NCI-H69 (cell line): ENCODE data around the gene KATNBL1.

Source experiments
- DNase-seq: peaks from one replicate; lab custom pipeline; 2025; lab: John Stamatoyannopoulos, UW

Gene KATNBL1

DNA sequence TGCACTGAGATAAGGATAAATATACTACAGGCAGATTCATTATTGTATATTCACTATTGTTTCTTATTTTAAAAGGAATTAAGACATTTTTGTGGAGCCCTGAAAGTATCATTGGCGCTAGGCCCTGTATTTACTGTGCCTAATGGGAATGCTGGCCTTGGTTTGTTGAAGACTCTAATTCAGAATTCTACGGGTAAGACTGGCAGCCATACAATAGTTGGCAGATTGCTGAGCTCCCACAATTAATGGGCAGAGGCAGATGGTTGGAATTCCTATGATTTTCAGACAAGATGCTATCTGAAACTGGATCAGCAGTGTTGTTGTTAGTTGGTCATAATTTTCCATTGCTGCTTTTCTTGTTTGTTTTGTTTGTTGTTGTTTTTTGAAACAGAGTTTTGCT lies 93.3 kb downstream of the KATNBL1 start:
- DNase-seq: no peak

DNA sequence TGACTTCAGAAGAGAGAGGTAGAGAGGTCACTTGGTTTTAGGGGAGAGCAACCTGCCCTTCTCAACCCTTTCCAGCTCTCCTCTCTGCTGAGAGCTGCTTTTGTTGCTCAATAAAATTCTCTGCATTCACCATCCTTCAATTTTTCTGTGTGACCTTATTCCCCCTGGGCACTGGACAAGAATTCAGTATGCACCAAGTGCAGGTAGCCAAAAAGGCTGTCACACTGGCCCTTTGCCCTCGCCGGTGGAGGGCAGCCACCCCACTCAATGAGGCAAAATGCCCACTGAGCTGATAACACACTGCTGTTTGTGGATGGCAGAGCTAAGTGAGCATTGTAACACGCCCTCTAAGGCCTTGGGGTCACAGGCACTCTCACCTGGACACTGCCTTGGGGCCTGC lies 95.2 kb downstream of the KATNBL1 start:
- DNase-seq: no peak

DNA sequence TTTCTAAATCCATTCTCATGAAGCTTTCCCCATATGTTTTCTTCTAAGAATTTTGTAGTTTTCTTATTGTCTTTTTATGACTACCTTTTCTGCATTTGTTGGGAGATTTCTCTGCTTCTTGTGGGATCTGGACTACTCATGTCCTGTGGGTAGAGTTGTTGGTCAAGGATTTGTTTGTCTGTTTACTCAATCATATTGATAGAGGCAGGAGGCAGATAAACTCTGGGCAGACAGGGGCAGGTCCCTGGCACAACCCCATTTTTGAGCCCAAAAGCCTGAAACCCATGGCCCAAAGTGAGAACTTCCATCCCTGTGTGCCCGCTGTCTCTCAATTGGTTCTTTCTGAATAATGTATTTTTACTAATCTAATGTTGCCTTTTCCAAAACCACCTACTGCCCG lies 95.7 kb downstream of the KATNBL1 start:
- no peak for DNase-seq

DNA sequence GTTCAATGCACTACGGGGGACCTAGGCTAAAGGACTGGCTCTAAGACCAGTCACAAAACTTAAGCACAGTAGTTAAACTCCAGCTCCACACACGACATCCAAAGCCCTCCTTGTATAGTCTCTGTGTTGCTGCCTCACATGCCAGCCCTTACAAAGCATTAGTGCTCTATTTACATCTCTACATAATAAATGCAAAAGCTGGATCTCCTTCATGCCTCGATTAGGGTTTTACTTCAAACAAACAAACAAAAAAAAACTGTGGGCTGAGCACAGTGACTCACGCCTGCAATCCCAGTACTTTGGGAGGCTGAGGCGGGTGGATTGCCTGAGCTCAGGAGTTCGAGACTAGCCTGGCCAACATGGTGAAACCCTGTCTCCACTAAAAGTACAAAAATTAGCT lies 98.4 kb downstream of the KATNBL1 start:
- DNase-seq: no peak

DNA sequence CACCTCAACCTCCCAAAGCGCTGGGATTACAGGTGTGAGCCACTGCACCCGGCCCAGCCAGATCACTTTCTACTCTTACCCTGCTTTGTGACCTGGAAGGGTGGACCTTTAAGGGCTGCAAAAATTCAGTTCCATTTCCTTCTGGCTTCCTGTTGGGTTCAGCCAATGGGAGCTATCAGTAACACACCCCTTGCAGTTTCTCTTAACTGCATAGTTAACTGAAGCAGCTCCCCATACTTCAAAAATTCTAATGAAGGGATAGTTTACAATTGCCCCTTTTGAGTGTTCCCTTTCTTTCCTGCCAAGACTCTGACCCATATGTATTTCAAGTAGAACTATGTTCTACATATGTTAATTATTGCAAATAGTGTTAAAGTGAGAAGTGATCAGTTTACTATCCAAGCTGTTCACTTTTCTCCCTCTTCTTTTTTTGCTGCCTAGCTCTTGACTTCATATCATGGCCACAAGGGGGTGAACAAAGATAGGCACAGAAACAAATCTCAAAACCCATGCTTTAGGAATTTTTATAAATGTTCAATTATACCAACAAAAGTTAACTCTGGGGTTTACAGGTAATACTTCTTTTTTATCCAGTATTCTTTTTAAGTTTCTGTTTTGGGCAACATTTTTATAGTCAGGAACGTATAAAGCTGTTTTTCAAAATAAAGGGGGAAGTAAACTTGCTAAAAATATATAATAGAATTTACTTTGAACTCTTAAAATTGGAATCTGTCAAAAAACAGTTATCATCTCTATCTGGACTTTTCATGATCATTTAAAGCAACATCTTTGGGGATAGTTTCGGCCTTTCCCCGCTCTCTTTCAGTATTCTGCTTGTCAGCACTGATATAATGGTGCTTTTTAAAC lies 99.9 kb downstream of the KATNBL1 start:
- DNase-seq: peak; percentile 44

DNA sequence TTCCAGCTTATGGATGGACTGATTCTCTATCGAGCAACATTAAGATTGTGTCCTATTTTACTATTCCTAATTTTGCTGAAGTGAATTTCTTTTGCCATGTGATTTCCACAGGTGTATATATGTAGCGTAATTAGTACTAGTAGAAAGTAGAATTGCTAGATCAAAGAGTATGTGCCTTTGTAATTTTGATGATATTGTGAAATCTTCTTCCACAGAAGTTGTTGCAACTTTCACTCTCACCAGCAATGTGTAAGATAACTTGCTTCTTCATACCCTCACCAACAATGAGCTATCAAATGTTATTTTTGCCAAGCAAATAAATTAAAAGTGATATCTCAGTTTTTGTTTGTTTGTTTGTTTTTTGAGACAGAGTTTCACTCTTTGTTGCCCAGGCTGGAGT lies 102.6 kb downstream of the KATNBL1 start:
- DNase-seq: no peak

DNA sequence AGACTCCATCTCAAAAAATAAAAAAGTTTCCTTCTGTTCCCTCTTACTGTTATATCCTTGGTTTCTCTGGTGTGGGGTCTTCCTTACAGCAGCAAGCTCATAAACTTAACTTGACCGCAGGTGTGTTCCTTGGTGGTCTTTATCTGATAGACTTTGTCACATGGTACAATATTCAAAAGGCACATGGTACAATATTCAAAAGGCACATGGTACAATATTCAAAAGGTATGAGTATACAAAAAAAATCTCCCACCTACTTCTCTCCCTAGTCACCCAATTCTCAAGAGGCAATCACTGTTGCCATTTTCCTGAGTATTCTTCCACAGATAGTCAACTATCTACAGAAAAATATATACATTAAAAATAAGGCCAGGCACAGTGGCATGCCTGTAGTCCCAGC lies 103.5 kb downstream of the KATNBL1 start:
- DNase-seq: no peak

DNA sequence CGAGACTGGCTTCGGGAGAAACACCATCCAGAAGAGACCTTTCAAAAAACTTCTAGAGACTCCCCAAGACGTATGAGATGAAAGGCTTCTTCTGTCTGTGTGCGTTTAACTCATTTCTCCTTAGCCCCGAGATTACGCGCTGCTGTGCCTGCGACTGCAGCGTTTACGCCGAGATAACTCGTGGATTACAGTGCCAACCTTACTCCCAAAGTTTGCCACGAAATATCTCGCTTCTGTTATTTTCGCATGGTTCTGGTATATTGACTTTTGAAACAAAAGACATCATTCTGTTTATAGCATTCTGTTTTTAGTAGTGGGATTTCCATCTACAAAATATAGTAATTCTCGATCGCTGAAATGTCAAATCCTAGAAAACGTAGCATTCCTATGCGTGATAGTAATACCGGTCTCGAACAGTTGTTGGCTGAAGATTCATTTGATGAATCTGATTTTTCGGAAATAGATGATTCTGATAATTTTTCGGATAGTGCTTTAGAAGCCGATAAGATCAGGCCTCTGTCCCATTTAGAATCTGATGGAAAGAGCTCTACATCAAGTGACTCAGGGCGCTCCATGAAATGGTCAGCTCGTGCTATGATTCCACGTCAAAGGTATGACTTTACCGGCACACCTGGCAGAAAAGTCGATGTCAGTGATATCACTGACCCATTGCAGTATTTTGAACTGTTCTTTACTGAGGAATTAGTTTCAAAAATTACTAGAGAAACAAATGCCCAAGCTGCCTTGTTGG lies 107.5 kb downstream of the KATNBL1 start:
- no peak for DNase-seq

DNA sequence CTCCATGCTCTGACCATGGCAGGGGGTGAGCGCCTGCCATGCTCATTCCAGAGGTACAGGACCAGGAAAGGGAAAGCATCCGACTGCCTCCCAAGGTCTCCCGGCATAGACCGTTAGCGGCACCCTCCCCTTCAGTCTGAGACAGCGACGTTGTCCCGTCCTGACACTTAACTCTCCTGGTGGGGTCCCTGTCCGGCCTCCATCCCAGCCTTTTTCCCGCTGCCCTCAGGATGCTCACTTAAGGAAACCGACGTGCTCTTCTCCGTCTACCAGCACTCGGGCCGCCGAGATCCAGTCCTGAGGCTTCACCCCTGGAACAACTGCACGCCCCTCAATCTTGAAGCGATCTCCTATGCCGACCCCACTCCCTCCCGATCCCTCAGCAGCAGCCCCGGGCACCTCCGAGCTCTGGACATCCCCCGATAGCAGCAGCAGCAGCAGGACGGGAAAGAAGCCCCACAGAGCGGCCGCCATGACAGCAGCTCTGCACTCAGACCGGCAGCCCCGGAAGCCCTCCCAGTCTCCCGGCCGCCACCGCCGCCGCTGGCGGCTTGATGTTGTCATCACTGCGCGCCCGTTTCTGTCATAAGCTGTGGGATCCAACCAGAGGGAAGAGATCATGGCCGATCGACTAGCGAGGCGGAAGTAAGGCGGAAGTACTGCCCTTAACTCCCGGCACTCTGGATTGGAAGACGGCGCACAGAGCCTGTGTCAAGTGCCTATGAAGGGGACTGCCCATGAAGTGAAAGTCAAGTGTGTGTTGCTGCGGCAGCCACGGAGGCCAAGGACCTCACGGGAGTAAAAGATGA lies 108.3 kb downstream of the KATNBL1 start, which contains the start of the genes EMC7 and PGBD4:
Gene EMC7, minus strand, starts transcription at position 497 of the 809 bp plus-strand sequence. Its CDS starts 23 bp downstream, at position 474.
Gene PGBD4, plus strand, starts transcription at position 718 of the 809 bp plus-strand sequence. CDS start 449 bp downstream, outside the sequence.
- DNase-seq: peak; percentile 100

DNA sequence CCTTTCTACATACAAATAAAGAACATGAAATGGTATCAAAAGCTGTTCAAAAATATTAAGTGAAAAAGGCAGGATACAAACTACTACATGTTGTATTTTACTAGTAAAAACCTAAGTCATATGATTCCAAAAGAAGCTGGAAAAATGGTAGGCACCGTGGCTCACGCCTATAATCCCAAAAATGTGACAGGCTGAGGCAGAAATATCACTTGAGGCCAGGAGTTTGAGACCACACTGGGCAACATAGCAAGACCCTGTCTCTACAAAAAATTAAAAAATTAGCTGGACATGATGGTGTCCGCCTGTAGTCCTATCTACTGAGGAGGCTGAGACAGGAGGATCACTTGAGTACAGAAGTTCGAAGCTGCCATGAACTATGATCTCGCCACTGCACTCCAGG lies 110.0 kb downstream of the KATNBL1 start:
- no peak for DNase-seq
